Transverse colon (tissue), 4 donors: ENCODE measurements around the gene ACSS1. TPM values are rescaled to one million over a fixed set of nuclear protein-coding genes. Genes with fewer than 3 reads are reported as not detected.

Source experiments
- DNase-seq: peaks from one replicate; pipeline ENCODE4 v3.0.0-alpha.2; 2019
- H3K27ac ChIP-seq, 4 donors: fragments of 200-600 bp; sonication (generic); 2 replicates each; pipeline ENCODE4 v1.5.1; 2016 to 2018; ENCODE audit warnings: inconsistent platforms in 4 of 4
- H3K27me3 ChIP-seq: fragments of 200-600 bp; sonication (generic); 2 replicates; pipeline ENCODE4 v1.5.1; 2017; ENCODE audit warnings: inconsistent platforms
- H3K36me3 ChIP-seq, 4 donors: fragments of 200-600 bp; sonication (generic); 2 replicates each; pipeline ENCODE4 v1.5.1; 2017 to 2019; ENCODE audit warnings: inconsistent platforms in 4 of 4
- H3K4me1 ChIP-seq, 4 donors: fragments of 200-600 bp; sonication (generic); 2 replicates each; pipeline ENCODE4 v1.5.1; 2017 to 2020; ENCODE audit warnings: inconsistent platforms in 4 of 4
- H3K4me3 ChIP-seq, 4 donors: fragments of 200-600 bp; sonication (generic); 1 replicate in 1 of 4; 2 replicates in 3 of 4; pipeline versions ENCODE4 v1.5.1 to v1.6.1; 2017 to 2019; ENCODE audit warnings: inconsistent platforms in 4 of 4
- H3K9me3 ChIP-seq, 2 donors: fragments of 200-600 bp; sonication (generic); 2 replicates each; pipeline ENCODE4 v1.5.1; 2017 to 2019; ENCODE audit warnings: inconsistent platforms in 2 of 2
- EP300 ChIP-seq: sonication (generic); formaldehyde crosslinking; IDR thresholded peaks from one replicate; pipeline ENCODE4 v1.6.1; 2017; ENCODE audit warnings: antibody characterized with exemption, low read depth
- POLR2A ChIP-seq: fragments of 450-650 bp; IDR thresholded peaks from one replicate; pipeline ENCODE4 v1.6.1; 2016; ENCODE audit warnings: antibody characterized with exemption, mild to moderate bottlenecking, moderate library complexity
- POLR2AphosphoS5 ChIP-seq, 3 donors: sonication (generic); formaldehyde crosslinking; IDR thresholded peaks; one replicate each; pipeline ENCODE4 v1.6.1; 2016; ENCODE audit warnings: antibody characterized with exemption in 3 of 3
- WGBS, 2 donors: methylation state at CpG; one replicate each; pipeline ENCODE4 v1.1.5; 2018; ENCODE audit warnings: low coverage in 1 of 2; 5-methylcytosine and 5-hydroxymethylcytosine counted together
- in situ Hi-C, 4 donors: fragments of 200-750 bp; cut with MboI; loops; one replicate each; pipeline versions ENCODE4 v1.15.0 to v1.15.1; 2017; ENCODE audit warnings: low sequenced_read_pairs in 3 of 4, low pct_ligation_motif_present in 1 of 4, low pct_unique_long_range_greater_than_20kb in 1 of 4
- intact Hi-C: fragments of 100-400 bp; cut with DNase I; formaldehyde crosslinking; loops from one replicate; pipeline ENCODE4 v1.15.1; 2023; ENCODE audit warnings: low total_unique reads
- total RNA-seq, 4 donors: library from RNA; depleted of rRNA; stranded (reverse); fragments of >200 nt; gene quantifications; one replicate each; pipeline ENCODE4 v1.1.0, GENCODE V29; 2016
- TF ChIP-seq, protein P1 (sequence below), 5 experiments: fragments of 200-600 bp in 3 of 5; fragments of 450-650 bp in 2 of 5; sonication (generic) in 3 of 5; IDR thresholded peaks; 1 replicate in 2 of 5; 2 replicates in 3 of 5; pipeline ENCODE4 v1.5.1; 2016 to 2017; ENCODE audit warnings: antibody characterized with exemption in 5 of 5, inconsistent platforms in 3 of 5, mild to moderate bottlenecking in 2 of 5, moderate library complexity in 1 of 5

The ACSS1 gene
- total RNA-seq, 4 donors from 2014 or later, result 30.3 to 64.7 (median 51.6) TPM

DNA sequence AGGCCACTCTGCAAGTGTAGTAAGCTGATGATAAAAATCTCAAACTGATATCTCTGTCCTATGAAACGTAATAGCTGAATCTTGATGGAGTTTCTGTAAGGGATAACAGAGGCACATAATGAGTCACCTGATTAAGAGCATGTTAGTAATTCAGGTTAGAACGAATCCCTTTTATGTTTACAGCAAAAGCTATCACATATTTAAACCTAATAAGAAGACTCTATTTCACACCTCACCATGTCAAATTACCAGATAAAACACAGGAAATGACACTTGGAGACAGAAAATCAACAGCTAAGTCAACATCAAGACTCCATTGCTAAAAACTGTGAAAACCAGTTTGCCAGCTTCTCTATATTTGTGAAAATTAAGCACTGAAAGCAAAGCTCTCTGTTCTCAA is 97.1 kb downstream of the ACSS1 start:
- no peaks in the 10 kb centered on the region for H3K27me3 ChIP-seq
- 82 to 90% methylated on average over 2 of the region's 2 CpGs for WGBS, 2 donors
- no peak overlapping the region for H3K4me3 ChIP-seq
- no peak for DNase-seq
- peaks cover 0 to 25% (median 12%) of the 10 kb centered on the region in 4 donors for H3K36me3 ChIP-seq
- H3K4me1 ChIP-seq, result no peaks in the 10 kb centered on the region
- no peaks in the 10 kb centered on the region for H3K9me3 ChIP-seq
- intact Hi-C loops (no loop called here), in situ Hi-C loops (no loop called here)
- TF ChIP-seq POLR2A (no peak), EP300 (no peak), POLR2AphosphoS5 (IDR thresholded peaks at IDR 0.05) (no peak)
- TF ChIP-seq, protein P1, sequence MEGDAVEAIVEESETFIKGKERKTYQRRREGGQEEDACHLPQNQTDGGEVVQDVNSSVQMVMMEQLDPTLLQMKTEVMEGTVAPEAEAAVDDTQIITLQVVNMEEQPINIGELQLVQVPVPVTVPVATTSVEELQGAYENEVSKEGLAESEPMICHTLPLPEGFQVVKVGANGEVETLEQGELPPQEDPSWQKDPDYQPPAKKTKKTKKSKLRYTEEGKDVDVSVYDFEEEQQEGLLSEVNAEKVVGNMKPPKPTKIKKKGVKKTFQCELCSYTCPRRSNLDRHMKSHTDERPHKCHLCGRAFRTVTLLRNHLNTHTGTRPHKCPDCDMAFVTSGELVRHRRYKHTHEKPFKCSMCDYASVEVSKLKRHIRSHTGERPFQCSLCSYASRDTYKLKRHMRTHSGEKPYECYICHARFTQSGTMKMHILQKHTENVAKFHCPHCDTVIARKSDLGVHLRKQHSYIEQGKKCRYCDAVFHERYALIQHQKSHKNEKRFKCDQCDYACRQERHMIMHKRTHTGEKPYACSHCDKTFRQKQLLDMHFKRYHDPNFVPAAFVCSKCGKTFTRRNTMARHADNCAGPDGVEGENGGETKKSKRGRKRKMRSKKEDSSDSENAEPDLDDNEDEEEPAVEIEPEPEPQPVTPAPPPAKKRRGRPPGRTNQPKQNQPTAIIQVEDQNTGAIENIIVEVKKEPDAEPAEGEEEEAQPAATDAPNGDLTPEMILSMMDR (IDR thresholded peaks at IDR 0.05), result no peak
- no peak overlapping the region for H3K27ac ChIP-seq

- TF ChIP-seq POLR2A, result no peak
- TF ChIP-seq POLR2AphosphoS5 (IDR thresholded peaks at IDR 0.05), result no peak
- TF ChIP-seq, protein P1 (IDR thresholded peaks at IDR 0.05), result no peak
- no peak for TF ChIP-seq EP300
- Histone ChIP-seq H3K27ac (no peak overlapping the region), H3K9me3 (no peaks in the 10 kb centered on the region), H3K4me3 (no peak overlapping the region), H3K27me3 (no peaks in the 10 kb centered on the region), H3K4me1 (no peaks in the 10 kb centered on the region), H3K36me3 (peaks cover 0 to 25% (median 12%) of the 10 kb centered on the region in 4 donors)
- in situ Hi-C loops (no loop called here), intact Hi-C loops (no loop called here)
- DNase-seq, result no peak
- 93% methylated on average over 9 of the region's 10 CpGs; no CpG with 5 or more reads in 1 of the 2 donors for WGBS, 2 donors
Observed at GRCh38 chr20:24960302-24960801, 97.6 kb downstream of the ACSS1 start.

DNA sequence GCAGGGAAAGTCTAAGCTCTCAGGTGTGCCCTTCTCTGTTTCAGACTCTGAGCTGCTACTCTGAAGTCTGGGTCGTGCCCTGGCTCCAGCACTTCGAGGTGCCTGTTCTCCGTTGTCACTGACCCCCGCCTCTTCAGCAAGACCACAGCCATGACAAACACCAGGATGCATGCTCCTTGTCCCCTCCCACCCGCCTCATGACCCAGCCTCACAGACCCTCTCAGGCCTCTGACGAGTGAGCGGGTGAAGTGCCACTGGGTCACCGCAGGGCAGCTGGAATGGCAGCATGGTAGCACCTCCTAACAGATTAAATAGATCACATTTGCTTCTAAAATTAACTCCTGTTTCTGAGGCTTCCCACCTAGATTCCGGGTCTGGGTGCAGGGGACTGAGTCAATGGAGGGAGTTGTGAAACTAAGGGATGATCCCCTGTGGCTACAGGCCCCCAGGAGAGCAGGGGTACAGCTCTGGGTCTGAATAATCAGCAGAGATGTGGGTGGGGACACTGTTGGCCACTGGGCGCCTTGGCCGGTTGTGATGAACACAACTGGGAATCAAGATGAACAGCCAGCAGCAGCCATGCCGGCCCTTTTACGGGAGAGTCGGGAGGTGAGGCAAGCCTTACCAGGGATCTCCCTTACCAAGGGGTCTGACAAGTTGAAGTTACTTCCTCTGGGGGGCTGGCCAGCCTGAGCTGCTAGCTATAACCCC is 98.2 kb downstream of the ACSS1 start:
- in situ Hi-C loops, result no loop called here
- intact Hi-C loops, result loop anchor here (10.0 kb wide), 1 partner anchor 1715 kb away; no protein-coding TSS in a partner anchor
- no peaks in the 10 kb centered on the region for H3K9me3 ChIP-seq
- 94% methylated on average over 14 of the region's 14 CpGs; no CpG with 5 or more reads in 1 of the 2 donors for WGBS, 2 donors
- TF ChIP-seq EP300 (no peak), POLR2A (no peak), POLR2AphosphoS5 (IDR thresholded peaks at IDR 0.05) (no peak)
- TF ChIP-seq, protein P1 (IDR thresholded peaks at IDR 0.05), result no peak
- H3K4me3 ChIP-seq, result no peak overlapping the region
- H3K4me1 ChIP-seq, result peaks cover 0 to 2% (median 0%) of the 10 kb centered on the region in 4 donors
- H3K36me3 ChIP-seq, result peaks cover 0 to 25% (median 12%) of the 10 kb centered on the region in 4 donors
- no peak overlapping the region for H3K27ac ChIP-seq
- no peaks in the 10 kb centered on the region for H3K27me3 ChIP-seq
- no peak for DNase-seq

GRCh38 chr20:24958506-24959385 is 99.2 kb downstream of the ACSS1 start:
- H3K4me3 ChIP-seq, result no peak overlapping the region
- WGBS, 2 donors, result 85 to 95% methylated on average over 4 to 20 of the region's 20 CpGs
- TF ChIP-seq, protein P1 (IDR thresholded peaks at IDR 0.05), result no peak
- TF ChIP-seq POLR2AphosphoS5 (IDR thresholded peaks at IDR 0.05) (no peak), POLR2A (no peak), EP300 (no peak)
- peaks cover 0 to 2% (median 0%) of the 10 kb centered on the region in 4 donors for H3K4me1 ChIP-seq
- DNase-seq, result no peak
- no peak overlapping the region for H3K27ac ChIP-seq
- no peaks in the 10 kb centered on the region for H3K9me3 ChIP-seq
- intact Hi-C loops, result loop anchor here (10.0 kb wide), 1 partner anchor 1714 kb away; no protein-coding TSS in a partner anchor
- in situ Hi-C loops, result no loop called here
- peaks cover 0 to 20% (median 9%) of the 10 kb centered on the region in 4 donors for H3K36me3 ChIP-seq
- no peaks in the 10 kb centered on the region for H3K27me3 ChIP-seq
